OCI-LY1 (cell line): ENCODE data around the gene FPR2.
"Not testable (repeated sequence)": the region's sequence is repeated elsewhere in the genome, so short reads cannot be mapped to it uniquely, and the experiment has no call there.

ENCODE experiments used
- H2AFZ ChIP-seq: fragments of 200-600 bp; sonication (generic), shearing (Covaris generic); 2 replicates; pipeline ENCODE4 v1.6.0; 2014; ENCODE audit warnings: antibody characterized with exemption, mild to moderate bottlenecking, low read length
- H3F3A ChIP-seq: fragments of 200-600 bp; sonication (generic), shearing (Covaris generic); 2 replicates; pipeline ENCODE4 v1.6.0; 2014; ENCODE audit warnings: mild to moderate bottlenecking, antibody characterized with exemption, low read length, moderate library complexity; ENCODE audit not compliant: insufficient read depth
- H3K27ac ChIP-seq: fragments of 200-600 bp; sonication (generic); 2 replicates; pipeline ENCODE4 v1.5.1; 2014; ENCODE audit warnings: low read length, mixed run types, mild to moderate bottlenecking, low read depth; ENCODE audit not compliant: poor library complexity, severe bottlenecking
- H3K27me3 ChIP-seq: fragments of 200-600 bp; sonication (generic); 2 replicates; pipeline ENCODE4 v1.6.0; 2014; ENCODE audit warnings: antibody characterized with exemption, mild to moderate bottlenecking, low read length, moderate library complexity; ENCODE audit not compliant: insufficient read depth
- H3K36me3 ChIP-seq: fragments of 200-600 bp; sonication (generic); 2 replicates; pipeline ENCODE4 v1.6.1; 2014; ENCODE audit warnings: mild to moderate bottlenecking, antibody characterized with exemption, low read length, moderate library complexity, mixed read lengths; ENCODE audit not compliant: insufficient read depth
- H3K4me1 ChIP-seq: fragments of 200-600 bp; sonication (generic); 2 replicates; pipeline ENCODE4 v1.5.1; 2014; ENCODE audit warnings: mild to moderate bottlenecking, low read length, moderate library complexity; ENCODE audit not compliant: insufficient read depth, severe bottlenecking
- H3K4me2 ChIP-seq: fragments of 200-600 bp; sonication (generic), shearing (Covaris generic); 2 replicates; pipeline ENCODE4 v1.6.1; 2014; ENCODE audit warnings: low read length
- H3K4me3 ChIP-seq: fragments of 200-600 bp; sonication (generic); 2 replicates; pipeline ENCODE4 v1.5.1; 2014; ENCODE audit warnings: low read length, low read depth, mild to moderate bottlenecking, mixed read lengths; ENCODE audit not compliant: poor library complexity, severe bottlenecking
- H3K79me2 ChIP-seq: fragments of 200-600 bp; shearing (Covaris generic); 2 replicates; pipeline ENCODE4 v1.6.1; 2016; ENCODE audit warnings: mixed run types, low read length, mixed read lengths; ENCODE audit not compliant: insufficient read depth
- H3K9ac ChIP-seq: fragments of 200-600 bp; sonication (generic), shearing (Covaris generic); 2 replicates; pipeline ENCODE4 v1.6.1; 2014; ENCODE audit warnings: mild to moderate bottlenecking, low read length, mixed read lengths
- H3K9me2 ChIP-seq: fragments of 200-600 bp; sonication (generic), shearing (Covaris generic); 2 replicates; pipeline ENCODE4 v1.6.1; 2014; ENCODE audit warnings: low read depth, mild to moderate bottlenecking, low read length, mixed read lengths
- H3K9me3 ChIP-seq: fragments of 200-600 bp; shearing (Covaris generic); 2 replicates; pipeline ENCODE4 v1.6.1; 2014; ENCODE audit warnings: low read length, mixed read lengths
- H4K20me1 ChIP-seq: fragments of 200-600 bp; sonication (generic), shearing (Covaris generic); 2 replicates; pipeline ENCODE4 v1.6.0; 2016; ENCODE audit warnings: mild to moderate bottlenecking, low read length; ENCODE audit not compliant: insufficient read depth
- CTCF ChIP-seq: fragments of 200-600 bp; sonication (generic), shearing (Covaris generic); IDR thresholded peaks from 2 replicates; pipeline ENCODE4 v1.5.1; 2017; ENCODE audit warnings: mild to moderate bottlenecking, antibody characterized with exemption, low read length, moderate library complexity, mixed read lengths
- EZH2 ChIP-seq: fragments of 200-600 bp; sonication (generic), shearing (Covaris generic); IDR thresholded peaks from 2 replicates; pipeline ENCODE4 v1.8.0; 2017; ENCODE audit warnings: borderline replicate concordance, mixed run types, mild to moderate bottlenecking, antibody characterized with exemption, low read length, moderate library complexity, mixed read lengths

Gene FPR2

GRCh38 chr19:51772977-51773376 lies 12.0 kb downstream of the FPR2 start:
- Histone ChIP-seq H3F3A (no peaks in the 10 kb centered on the region), H3K4me1 (no peaks in the 10 kb centered on the region), H4K20me1 (no peaks in the 10 kb centered on the region), H2AFZ (no peak overlapping the region), H3K4me3 (no peak overlapping the region), H3K27ac (no peak overlapping the region), H3K36me3 (no peaks in the 10 kb centered on the region), H3K79me2 (no peaks in the 10 kb centered on the region), H3K4me2 (no peak overlapping the region), H3K9me2 (no peaks in the 10 kb centered on the region), H3K27me3 (no peaks in the 10 kb centered on the region; the same call in 1 of the 2 replicates), H3K9me3 (no peaks in the 10 kb centered on the region), H3K9ac (no peak overlapping the region)
- no peak for TF ChIP-seq CTCF
- TF ChIP-seq EZH2: no peak

GRCh38 chr19:51776561-51776960 lies 15.6 kb downstream of the FPR2 start:
- H2AFZ ChIP-seq, H3K9me3 ChIP-seq, H3K36me3 ChIP-seq, H4K20me1 ChIP-seq, H3K27ac ChIP-seq, H3K4me1 ChIP-seq, H3K79me2 ChIP-seq, H3K9ac ChIP-seq, H3K4me2 ChIP-seq, H3K4me3 ChIP-seq, H3K27me3 ChIP-seq, H3K9me2 ChIP-seq, H3F3A ChIP-seq: not testable (repeated sequence)

- Histone ChIP-seq H3K27me3 (no peaks in the 10 kb centered on the region; the same call in 1 of the 2 replicates), H3K79me2 (no peaks in the 10 kb centered on the region), H2AFZ (no peak overlapping the region), H3K9me3 (no peaks in the 10 kb centered on the region), H3K4me2 (no peak overlapping the region), H3K9me2 (no peaks in the 10 kb centered on the region), H3K9ac (no peak overlapping the region), H3K27ac (no peak overlapping the region), H3F3A (no peaks in the 10 kb centered on the region), H3K4me3 (no peak overlapping the region), H3K36me3 (no peaks in the 10 kb centered on the region), H3K4me1 (no peaks in the 10 kb centered on the region), H4K20me1 (no peaks in the 10 kb centered on the region)
- peak; percentile 66; the same call in 1 of the 2 replicates for TF ChIP-seq CTCF
- no peak for TF ChIP-seq EZH2
These were observed 16.8 kb downstream of the FPR2 start for GRCh38 chr19:51777570-51778462.

GRCh38 chr19:51779181-51779580 lies 18.2 kb downstream of the FPR2 start:
- Histone ChIP-seq H3K4me3 (no peak overlapping the region), H3K36me3 (no peaks in the 10 kb centered on the region), H2AFZ (no peak overlapping the region), H3F3A (no peaks in the 10 kb centered on the region), H4K20me1 (no peaks in the 10 kb centered on the region), H3K4me2 (no peak overlapping the region), H3K9me3 (no peaks in the 10 kb centered on the region), H3K27ac (no peak overlapping the region), H3K27me3 (no peaks in the 10 kb centered on the region), H3K9ac (no peak overlapping the region), H3K4me1 (no peaks in the 10 kb centered on the region), H3K9me2 (no peaks in the 10 kb centered on the region), H3K79me2 (no peaks in the 10 kb centered on the region)
- TF ChIP-seq EZH2 (no peak), CTCF (no peak)
